Stimulated activated CD4-positive, alpha-beta T cell treated with anti-CD3 and anti-CD28 coated beads, TNF-alpha, amount 100 ng/mL, for 48 hours (primary cell): ENCODE data around the gene CACNA1D.
A peak's percentile ranks its signal among the peaks of the same experiment; 100 is the strongest.

Experiments used
- DNase-seq, 3 donors: peaks; one replicate each; pipeline ENCODE4 v3.0.0-alpha.2; 2020; ENCODE audit warnings: low read depth in 3 of 3

CACNA1D gene

DNA sequence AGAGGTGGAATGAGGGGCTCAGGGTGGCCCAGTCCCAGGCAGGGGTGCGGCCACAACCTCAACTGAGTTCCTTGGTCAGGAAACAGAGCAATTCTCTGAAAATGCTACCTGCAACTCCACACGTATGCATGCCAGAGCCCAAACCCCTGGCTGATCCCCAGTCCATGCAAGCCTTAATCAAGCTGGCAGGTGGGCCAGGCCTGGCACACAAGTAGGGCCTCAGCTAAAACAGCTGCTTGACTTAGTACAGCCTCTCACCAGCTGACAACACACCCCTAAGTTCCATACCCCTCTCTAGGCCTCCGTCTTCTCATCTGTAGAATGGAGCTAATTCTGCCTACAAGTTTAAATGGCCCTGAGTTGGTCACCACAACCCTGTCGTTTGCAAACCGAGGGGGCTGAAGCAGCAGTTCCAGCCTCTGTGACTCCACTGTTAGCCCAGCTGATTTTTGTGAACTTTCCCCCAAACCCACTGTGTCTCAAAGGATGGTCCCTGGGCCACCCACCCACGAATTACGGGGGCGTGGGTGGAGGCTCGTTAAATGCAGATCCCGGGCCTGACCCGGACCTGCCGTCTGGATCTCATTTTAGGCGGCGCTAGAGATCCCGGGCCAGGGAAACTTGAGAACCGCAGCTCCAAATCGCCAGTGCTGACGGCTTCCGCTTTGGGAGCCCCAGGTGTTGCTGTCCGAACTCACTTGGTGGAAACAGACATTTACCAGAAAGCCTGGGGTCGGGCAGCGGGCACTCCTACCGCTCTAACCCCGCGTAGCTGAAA is 350.9 kb downstream of the CACNA1D start:
- no peak for DNase-seq

DNA sequence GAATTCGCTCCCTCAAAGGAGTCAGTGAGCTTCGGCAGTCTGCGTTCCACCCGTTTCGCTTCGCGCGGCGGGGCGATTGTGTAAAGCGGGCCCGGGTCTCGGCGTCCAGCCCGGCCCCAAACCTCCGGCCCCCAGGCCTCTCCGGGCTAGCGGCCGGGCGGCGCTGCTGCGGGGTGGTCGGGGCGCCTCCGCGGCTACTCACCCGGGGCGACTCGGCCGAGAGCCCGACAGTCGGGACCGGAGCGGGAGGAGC is 351.4 kb downstream of the CACNA1D start:
- DNase-seq: no peak

DNA sequence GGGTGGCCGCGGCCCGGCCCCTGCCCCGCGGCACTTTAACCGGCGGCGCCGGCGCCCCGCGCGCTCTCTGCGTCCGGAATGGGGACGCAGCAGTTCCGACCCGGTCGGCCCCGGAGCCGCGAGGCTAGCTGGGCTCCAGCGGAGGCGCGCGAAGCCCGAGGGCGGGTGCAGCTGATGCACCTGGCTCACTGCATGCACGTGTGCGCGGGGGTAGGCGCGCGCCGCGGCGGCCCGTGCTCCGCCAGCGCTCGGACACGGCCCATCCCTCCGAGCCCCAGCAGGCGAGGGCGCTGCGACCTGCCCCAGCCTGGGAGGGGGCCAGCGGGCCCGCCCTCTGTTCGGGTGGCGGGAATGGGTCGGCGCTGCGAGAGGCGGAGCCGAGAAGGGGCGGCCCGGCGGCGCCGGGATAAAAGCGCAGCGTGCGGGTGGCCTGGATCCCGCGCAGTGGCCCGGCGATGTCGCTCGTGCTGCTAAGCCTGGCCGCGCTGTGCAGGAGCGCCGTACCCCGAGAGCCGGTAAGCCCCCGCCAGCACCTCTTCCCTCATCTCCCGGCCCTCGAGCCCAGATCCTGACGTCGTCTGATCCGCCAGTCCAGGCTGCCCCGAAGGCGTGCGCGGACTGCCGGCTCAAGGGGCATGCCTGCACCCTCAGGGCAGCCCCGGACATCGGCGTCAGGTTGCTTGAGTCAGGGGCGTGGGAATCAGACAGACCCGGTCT is 351.9 kb downstream of the CACNA1D start, which contains the start of the genes CHDH and IL17RB:
TSS of gene CHDH (minus strand) at position 286 of the 717 bp plus-strand sequence. CDS start 22,411 bp downstream, outside the sequence.
TSS of gene IL17RB (plus strand) at position 435 of the 717 bp plus-strand sequence. CDS start at position 456, 21 bp downstream.
- peak in 1 of 3 donors; percentile 21 for DNase-seq

DNA sequence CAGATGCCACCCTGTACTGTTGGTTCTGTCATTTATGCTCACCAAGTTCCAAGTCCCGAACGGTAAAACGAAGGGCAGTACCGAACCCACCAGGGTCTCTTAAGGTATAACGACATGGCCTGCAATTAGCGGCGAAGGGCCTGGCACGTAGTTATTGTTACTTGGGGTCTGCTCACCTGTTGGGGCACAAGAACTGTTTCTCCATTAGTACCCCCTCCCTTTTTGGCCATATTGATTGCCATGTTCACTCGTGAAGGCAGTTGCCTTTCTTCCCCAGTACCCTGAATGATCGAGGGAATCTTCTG is 352.4 kb downstream of the CACNA1D start:
- DNase-seq: no peak

DNA sequence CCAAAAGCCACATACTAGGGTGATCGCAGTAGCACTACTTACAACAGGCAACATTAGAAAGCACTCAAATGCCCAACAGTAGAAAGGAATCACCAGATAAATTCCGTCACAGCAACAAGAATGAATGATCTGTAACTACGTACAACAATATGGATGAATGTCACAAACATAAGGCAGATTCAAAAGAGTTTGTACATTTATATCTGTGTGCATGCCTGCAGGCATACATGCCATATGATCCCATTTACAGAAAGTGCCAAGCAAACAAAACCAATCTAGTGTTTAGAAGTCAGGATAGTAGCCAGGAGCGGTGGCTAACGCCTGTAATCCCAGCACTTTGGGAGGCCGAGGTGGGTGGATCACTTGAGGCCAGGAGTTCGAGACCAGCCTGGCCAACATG is 355.5 kb downstream of the CACNA1D start:
- no peak for DNase-seq

DNA sequence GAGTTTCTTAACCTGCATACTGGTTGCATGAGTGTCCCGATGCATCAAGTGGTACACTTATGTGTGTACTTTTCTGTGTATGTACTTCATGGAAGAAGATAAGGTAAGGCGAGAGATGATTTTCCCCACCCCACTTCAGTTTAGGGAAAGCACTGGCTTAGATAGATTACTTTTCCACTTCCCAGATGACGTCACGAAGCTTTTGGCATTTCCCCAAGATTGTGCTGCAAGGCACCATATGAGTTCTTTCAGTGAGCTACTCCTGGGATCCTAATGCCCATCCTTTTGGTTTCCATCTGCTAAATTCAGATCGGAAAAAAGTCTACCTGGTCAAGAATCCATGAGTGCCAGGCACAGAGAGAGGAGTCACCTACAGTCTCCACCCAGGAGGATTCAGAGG is 356.5 kb downstream of the CACNA1D start:
- DNase-seq: no peak

DNA sequence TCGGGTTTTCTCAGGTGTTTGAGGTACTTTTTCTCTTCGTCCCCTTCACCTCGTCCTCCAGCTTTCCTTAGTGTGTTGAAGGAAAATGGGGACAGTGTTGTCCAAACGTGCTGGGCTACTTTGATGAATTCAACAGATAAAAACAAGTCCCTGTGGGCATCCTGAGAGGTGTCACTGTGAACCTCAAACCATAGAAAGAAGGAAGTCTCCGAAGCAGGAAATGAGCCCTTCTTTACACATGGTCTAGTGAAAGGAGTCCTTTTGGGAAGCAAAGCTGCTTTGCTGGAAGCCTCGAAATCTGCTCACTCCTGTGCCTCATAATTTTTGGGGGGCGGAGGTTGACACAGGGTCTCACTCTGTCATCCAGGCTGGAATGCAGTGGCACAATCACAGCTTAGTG is 362.6 kb downstream of the CACNA1D start:
- no peak for DNase-seq

DNA sequence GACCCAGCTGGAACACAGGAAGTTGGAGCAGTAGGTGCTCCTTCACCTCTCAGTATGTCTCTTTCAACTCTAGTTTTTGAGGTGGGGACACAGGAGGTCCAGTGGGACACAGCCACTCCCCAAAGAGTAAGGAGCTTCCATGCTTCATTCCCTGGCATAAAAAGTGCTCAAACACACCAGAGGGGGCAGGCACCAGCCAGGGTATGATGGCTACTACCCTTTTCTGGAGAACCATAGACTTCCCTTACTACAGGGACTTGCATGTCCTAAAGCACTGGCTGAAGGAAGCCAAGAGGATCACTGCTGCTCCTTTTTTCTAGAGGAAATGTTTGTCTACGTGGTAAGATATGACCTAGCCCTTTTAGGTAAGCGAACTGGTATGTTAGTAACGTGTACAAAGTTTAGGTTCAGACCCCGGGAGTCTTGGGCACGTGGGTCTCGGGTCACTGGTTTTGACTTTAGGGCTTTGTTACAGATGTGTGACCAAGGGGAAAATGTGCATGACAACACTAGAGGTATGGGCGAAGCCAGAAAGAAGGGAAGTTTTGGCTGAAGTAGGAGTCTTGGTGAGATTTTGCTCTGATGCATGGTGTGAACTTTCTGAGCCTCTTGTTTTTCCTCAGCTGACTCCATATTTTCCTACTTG is 363.8 kb downstream of the CACNA1D start:
- no peak for DNase-seq

DNA sequence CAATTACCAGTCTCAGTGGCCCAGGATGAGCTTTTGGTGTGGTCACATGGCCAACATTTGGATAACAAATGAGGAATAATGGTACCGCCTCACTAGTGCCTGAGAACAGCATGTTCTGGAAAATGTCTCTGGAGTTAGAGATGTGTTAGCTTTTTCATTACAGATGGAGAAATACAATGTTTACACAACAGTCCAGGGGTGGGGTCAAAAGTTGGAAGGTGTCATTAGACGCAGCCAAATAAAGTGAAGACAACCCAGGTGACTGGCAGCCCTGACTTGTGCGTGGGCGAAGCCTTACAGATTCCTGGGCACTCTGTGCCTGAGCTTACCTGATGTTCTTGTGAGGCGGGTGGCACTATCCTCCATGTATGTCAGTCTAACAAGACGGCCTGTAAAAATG is 364.8 kb downstream of the CACNA1D start:
- DNase-seq: no peak

DNA sequence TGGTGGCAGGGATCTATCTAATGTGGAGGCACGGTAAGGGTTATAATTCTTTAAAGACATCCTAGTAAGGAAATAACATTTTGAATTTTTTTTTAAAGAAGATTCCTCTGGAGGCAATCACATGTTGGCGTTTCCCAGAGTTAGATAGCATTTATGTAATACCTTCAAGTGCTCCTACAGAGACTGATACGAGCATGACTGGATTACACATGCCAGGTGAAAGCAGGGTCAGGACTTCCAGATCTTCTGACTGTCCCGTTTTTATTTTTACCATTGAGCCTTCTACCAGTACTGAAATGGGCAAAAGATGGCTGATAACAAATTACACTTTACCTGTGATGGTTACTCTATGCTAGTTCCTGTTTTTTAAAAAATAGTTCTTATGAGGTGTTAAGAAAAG is 365.8 kb downstream of the CACNA1D start:
- no peak for DNase-seq

DNA sequence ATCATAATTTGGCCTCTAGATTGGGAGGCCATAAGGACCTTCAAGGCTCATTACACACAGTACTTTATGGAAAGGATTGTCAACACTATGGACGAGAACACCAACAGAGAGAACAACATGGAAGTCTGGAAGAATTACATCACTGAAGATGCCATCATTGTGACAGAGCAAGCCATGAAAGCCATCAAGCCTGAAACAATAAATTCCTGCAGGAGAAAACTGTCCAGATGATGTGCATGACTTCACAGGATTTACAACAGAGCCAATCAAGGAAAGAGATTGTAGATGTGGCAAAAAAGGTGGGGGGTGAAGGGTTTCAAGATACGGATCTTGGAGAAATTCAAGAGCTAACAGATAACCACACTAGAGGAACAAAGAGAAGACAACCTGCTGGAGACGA is 367.8 kb downstream of the CACNA1D start:
- no peak for DNase-seq

DNA sequence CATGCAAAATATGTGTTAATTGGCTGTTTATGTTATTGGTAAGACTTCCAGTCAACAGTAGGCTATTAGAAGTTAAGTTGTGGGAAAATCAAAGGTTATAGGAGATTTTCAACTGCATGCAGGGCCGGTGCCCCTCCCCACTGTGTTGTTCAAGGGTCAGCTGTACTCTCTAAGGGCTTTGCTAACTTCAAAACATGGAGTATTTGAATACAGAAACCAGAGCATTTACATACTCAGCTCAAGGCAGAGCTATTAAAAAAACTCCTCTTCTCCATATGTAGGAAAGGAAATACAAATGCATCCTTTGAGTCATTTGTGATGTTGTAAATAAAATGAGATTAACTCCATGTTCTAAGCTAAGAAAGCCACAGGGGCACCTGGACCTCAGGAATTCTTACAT is 368.7 kb downstream of the CACNA1D start:
- no peak for DNase-seq
